Activated naive CD4-positive, alpha-beta T cell treated with anti-CD3 and anti-CD28 coated beads, Interleukin-2, amount 10 ng/mL, durations not matched to agents 7 days and 5 days (primary cell): Measurements from ENCODE around the gene FBXL7.

Experiments
- CTCF ChIA-PET: fragments of 350-600 bp; sonication (Branson Sonifier 250); formaldehyde crosslinking; loops from one replicate; lab custom pipeline; 2021; ENCODE audit warnings: antibody characterized with exemption; lab: Charles Lee
- DNase-seq: peaks from one replicate; pipeline ENCODE4 v3.0.0-alpha.2; 2020
- H3K27ac Mint-ChIP-seq: one replicate; pipeline ENCODE4 v1.8.0; 2021; ENCODE audit warnings: mild to moderate bottlenecking, moderate library complexity, mixed read lengths
- H3K27me3 Mint-ChIP-seq: one replicate; pipeline ENCODE4 v1.8.0; 2021; ENCODE audit warnings: mild to moderate bottlenecking, mixed read lengths
- H3K36me3 Mint-ChIP-seq: one replicate; pipeline ENCODE4 v1.8.0; 2021; ENCODE audit warnings: mixed read lengths
- H3K4me1 Mint-ChIP-seq: one replicate; pipeline ENCODE4 v1.8.0; 2021; ENCODE audit warnings: mixed read lengths
- H3K4me3 Mint-ChIP-seq: one replicate; pipeline ENCODE4 v1.8.0; 2021; ENCODE audit warnings: mild to moderate bottlenecking, moderate library complexity, mixed read lengths
- H3K9me3 Mint-ChIP-seq: one replicate; pipeline ENCODE4 v1.8.0; 2021; ENCODE audit warnings: mixed read lengths

The FBXL7 gene

DNA sequence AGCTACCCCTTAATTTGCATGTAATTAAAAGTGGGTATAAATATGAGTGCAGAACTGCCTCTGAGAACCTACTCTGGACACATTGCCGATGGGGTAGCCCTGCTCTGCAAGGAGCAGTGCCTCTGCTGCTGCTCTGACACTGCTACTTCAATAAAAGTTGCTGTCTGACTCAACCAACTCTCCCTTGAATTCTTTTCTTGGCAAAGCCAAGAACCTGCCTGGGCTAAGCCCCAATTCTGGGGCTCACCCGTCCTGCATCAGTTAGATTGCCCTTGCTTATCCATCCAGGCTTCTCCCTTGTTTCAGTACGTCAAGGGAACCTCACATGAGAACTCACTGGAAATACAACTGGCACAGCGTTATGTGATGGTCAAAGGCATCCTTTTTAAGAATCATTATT, 44.1 kb downstream of the FBXL7 start:
- Mint-ChIP-seq H3K36me3 (no peaks in the 10 kb centered on the region), H3K27me3 (no peaks in the 10 kb centered on the region), H3K27ac (no peak overlapping the region), H3K4me3 (no peak overlapping the region), H3K9me3 (peaks cover 2% of the 10 kb centered on the region), H3K4me1 (no peaks in the 10 kb centered on the region)
- CTCF ChIA-PET: no interaction called here
- no peak for DNase-seq

DNA sequence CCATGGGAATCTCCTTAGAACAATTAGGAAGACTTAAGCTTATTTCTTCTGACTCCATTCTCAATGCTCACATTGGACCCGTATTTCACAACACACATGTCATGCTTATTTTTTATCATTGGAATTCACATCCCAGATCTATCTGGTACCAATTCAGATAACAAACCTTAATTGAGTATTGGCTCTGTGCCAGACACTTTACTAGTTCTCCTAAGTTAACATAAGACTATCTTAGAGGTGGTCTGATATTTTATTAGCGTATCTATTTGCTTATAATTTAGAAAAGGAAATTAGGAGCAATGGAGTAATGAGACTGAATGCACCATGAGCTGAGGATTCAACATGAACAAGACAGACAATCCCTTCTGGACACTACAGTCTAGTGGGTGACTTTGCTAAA, 45.1 kb downstream of the FBXL7 start:
- Mint-ChIP-seq H3K9me3 (peaks cover 2% of the 10 kb centered on the region), H3K4me1 (no peaks in the 10 kb centered on the region), H3K27me3 (no peaks in the 10 kb centered on the region), H3K27ac (no peak overlapping the region), H3K4me3 (no peak overlapping the region), H3K36me3 (no peaks in the 10 kb centered on the region)
- no peak for DNase-seq
- CTCF ChIA-PET: no interaction called here

DNA sequence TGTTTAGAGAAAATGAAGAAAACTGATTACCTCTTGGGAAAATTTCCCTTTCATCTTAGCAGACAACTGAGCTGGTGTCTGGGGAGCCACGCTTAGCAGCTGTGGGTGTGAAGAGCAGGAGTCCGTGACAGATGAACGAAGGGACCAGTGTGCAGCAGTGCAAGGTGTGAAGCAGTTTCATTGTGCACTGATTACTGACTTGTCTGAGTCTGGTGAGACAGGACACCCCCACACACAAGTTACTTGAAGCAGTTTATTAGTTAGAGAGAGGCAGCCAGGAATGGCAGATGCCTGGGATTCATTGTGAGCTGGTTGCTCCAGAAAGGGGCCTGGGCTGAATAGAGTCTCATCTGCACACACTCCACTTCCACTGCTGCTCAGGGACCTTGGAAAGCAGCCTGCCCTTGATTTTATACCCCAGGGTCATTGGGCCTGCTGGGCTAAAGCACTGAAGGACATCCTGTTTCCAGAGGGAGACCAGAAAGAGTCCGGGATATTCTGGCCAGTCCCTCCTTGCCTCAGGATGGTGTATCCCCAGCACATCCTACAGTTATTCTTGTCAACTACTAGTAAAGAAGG, 47.4 kb downstream of the FBXL7 start:
- H3K27ac Mint-ChIP-seq: no peak overlapping the region
- H3K27me3 Mint-ChIP-seq: no peaks in the 10 kb centered on the region
- H3K4me3 Mint-ChIP-seq: no peak overlapping the region

DNA sequence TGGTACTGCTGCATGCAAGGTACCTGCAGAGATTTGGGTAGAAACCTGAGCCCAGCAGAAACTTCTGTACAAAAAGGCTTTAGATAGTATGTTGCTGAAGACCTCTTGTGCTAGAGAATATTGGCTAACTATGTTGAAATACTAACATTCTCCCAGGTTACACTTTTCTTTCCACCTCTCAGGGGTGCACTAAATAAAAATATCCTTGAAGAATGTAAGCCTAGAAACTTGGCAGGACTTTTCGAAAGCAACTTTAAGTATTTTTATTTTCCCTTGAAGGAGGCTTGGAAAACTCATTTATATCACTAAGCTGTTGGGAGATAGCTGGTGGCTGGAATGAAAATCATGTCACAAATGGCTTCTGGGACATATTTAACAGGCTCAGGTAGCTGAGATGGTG, 50.0 kb downstream of the FBXL7 start:
- Mint-ChIP-seq H3K27ac (no peak overlapping the region), H3K36me3 (no peaks in the 10 kb centered on the region), H3K27me3 (no peaks in the 10 kb centered on the region), H3K4me1 (no peaks in the 10 kb centered on the region), H3K9me3 (peaks cover 4% of the 10 kb centered on the region), H3K4me3 (no peak overlapping the region)
- CTCF ChIA-PET: no interaction called here
- no peak for DNase-seq

More for the DNA sequence above, 47.4 kb downstream of the FBXL7 start:
- no peaks in the 10 kb centered on the region for H3K4me1 Mint-ChIP-seq
- DNase-seq: no peak
- peaks cover 4% of the 10 kb centered on the region for H3K9me3 Mint-ChIP-seq
- CTCF ChIA-PET: no interaction called here
- no peaks in the 10 kb centered on the region for H3K36me3 Mint-ChIP-seq

DNA sequence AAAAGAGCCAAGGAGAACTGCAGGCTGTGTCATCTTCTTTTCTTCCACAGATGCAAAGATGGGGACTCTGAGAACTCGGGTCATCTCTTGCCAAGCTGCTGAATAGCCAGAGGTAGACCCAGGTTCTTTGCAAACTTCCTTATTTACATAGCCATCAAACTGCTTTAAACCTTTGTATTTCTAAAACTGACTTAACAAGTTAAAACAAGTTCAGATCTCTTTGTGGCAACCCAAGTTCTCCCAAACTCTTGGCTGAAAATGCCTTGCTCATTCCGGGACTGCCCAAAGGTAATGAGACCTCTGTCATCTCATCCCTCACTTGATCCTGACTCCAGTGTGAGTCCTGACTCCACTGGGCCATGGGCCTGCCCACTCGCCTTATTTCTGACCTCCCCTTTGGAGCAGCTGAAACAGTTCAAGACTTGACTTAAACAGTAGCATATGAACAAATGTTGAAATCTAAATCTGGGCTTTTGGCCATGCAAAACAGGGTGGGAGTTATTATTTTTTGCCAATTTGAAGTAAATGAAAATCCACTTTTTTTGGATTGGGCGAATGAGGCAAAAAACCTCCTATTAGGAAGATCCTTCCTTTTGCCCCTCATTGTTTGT, 50.6 kb downstream of the FBXL7 start:
- Mint-ChIP-seq H3K9me3 (peaks cover 4% of the 10 kb centered on the region), H3K36me3 (no peaks in the 10 kb centered on the region), H3K27me3 (no peaks in the 10 kb centered on the region), H3K4me3 (no peak overlapping the region), H3K4me1 (no peaks in the 10 kb centered on the region), H3K27ac (no peak overlapping the region)
- DNase-seq: no peak
- CTCF ChIA-PET: no interaction called here

DNA sequence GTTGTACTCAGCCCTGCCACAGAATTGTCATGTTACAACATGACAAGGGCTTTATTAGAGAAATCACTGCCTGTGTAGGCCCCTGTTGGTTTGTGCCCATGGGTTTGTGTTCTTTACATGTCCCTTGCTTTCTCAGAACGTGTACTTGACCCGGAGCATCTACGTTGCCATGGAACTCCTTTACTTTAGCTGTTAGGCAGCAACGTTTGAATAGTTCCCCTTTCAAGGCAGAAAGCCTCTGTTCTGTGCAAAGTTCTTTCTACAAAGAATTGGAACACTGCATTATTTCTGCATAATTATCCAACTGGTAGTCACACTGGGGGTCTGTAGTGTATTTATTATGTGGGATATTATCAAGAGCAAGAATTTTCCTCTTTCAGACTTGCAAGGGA, 51.1 kb downstream of the FBXL7 start:
- no peak overlapping the region for H3K4me3 Mint-ChIP-seq
- no peaks in the 10 kb centered on the region for H3K4me1 Mint-ChIP-seq
- H3K36me3 Mint-ChIP-seq: no peaks in the 10 kb centered on the region
- no peaks in the 10 kb centered on the region for H3K27me3 Mint-ChIP-seq
- no peak for DNase-seq
- H3K9me3 Mint-ChIP-seq: peaks cover 4% of the 10 kb centered on the region
- CTCF ChIA-PET: no interaction called here
- no peak overlapping the region for H3K27ac Mint-ChIP-seq

DNA sequence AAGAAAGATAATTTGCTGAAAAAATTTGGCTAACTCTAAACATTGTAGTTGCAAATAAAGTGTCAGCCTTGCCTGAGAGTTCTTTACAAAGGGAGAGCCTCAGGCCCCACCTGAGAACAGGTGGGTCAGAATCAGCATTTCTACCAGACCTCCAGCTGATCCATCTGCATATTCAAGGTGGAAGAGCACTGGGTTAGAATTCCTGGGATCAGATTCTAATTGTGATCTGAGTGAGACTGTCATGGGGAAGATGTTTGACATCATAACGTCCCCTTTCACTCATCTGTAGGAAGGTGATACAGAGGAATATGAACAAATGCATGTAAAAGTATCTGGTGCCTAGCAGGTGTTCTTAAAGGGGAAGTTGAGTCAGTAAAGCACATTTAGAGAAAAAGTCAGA, 54.6 kb downstream of the FBXL7 start:
- DNase-seq: no peak
- no peaks in the 10 kb centered on the region for H3K27me3 Mint-ChIP-seq
- H3K9me3 Mint-ChIP-seq: peaks cover 5% of the 10 kb centered on the region
- H3K36me3 Mint-ChIP-seq: no peaks in the 10 kb centered on the region
- no peak overlapping the region for H3K4me3 Mint-ChIP-seq
- CTCF ChIA-PET: no interaction called here
- H3K4me1 Mint-ChIP-seq: no peaks in the 10 kb centered on the region
- no peak overlapping the region for H3K27ac Mint-ChIP-seq

- CTCF ChIA-PET: no interaction called here
- no peaks in the 10 kb centered on the region for H3K27me3 Mint-ChIP-seq
- no peak overlapping the region for H3K4me3 Mint-ChIP-seq
Measured at GRCh38 chr5:15555176-15555575, 55.2 kb downstream of the FBXL7 start.

DNA sequence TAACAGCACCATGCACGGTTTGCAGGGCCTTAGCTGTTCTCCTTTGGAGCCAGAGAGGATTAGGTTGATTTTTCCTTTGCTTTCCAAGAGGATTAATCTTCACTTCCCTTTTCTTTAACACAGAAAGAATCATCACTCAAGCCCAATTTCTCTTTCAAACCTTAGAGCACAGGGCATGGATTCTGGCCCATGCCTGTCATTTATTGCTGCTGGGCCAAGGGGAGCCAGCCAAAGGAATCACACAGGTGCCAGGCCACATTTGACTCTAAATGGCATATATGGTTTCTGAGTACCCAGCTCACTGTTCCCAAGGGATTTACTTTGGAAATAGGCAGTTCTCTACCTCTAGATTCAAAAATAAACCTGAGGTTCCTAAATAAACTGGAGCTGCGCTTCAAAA, 58.3 kb downstream of the FBXL7 start:
- CTCF ChIA-PET: no interaction called here
- H3K9me3 Mint-ChIP-seq: peaks cover 2% of the 10 kb centered on the region
- H3K27me3 Mint-ChIP-seq: no peaks in the 10 kb centered on the region
- H3K4me3 Mint-ChIP-seq: no peak overlapping the region
- no peak for DNase-seq
- H3K27ac Mint-ChIP-seq: no peak overlapping the region
- no peaks in the 10 kb centered on the region for H3K4me1 Mint-ChIP-seq
- no peaks in the 10 kb centered on the region for H3K36me3 Mint-ChIP-seq

More at GRCh38 chr5:15555176-15555575, 55.2 kb downstream of the FBXL7 start:
- Mint-ChIP-seq H3K36me3 (no peaks in the 10 kb centered on the region), H3K4me1 (no peaks in the 10 kb centered on the region), H3K27ac (no peak overlapping the region), H3K9me3 (peaks cover 5% of the 10 kb centered on the region)
- no peak for DNase-seq

GRCh38 chr5:15558681-15559080, 58.7 kb downstream of the FBXL7 start:
- H3K27ac Mint-ChIP-seq: no peak overlapping the region
- no peaks in the 10 kb centered on the region for H3K36me3 Mint-ChIP-seq
- no peak for DNase-seq
- peaks cover 2% of the 10 kb centered on the region for H3K9me3 Mint-ChIP-seq
- CTCF ChIA-PET: no interaction called here
- no peaks in the 10 kb centered on the region for H3K27me3 Mint-ChIP-seq
- no peaks in the 10 kb centered on the region for H3K4me1 Mint-ChIP-seq
- no peak overlapping the region for H3K4me3 Mint-ChIP-seq

- peaks cover 2% of the 10 kb centered on the region for H3K9me3 Mint-ChIP-seq
- H3K4me1 Mint-ChIP-seq: no peaks in the 10 kb centered on the region
- H3K27me3 Mint-ChIP-seq: no peaks in the 10 kb centered on the region
- no peak overlapping the region for H3K4me3 Mint-ChIP-seq
- CTCF ChIA-PET: no interaction called here
- no peak overlapping the region for H3K27ac Mint-ChIP-seq
- no peaks in the 10 kb centered on the region for H3K36me3 Mint-ChIP-seq
- DNase-seq: no peak
Measured at GRCh38 chr5:15560421-15560820, 60.4 kb downstream of the FBXL7 start.

- no peak overlapping the region for H3K4me3 Mint-ChIP-seq
- H3K27me3 Mint-ChIP-seq: no peaks in the 10 kb centered on the region
- CTCF ChIA-PET: no interaction called here
- H3K9me3 Mint-ChIP-seq: peaks cover 3% of the 10 kb centered on the region
- no peaks in the 10 kb centered on the region for H3K4me1 Mint-ChIP-seq
- DNase-seq: no peak
- H3K36me3 Mint-ChIP-seq: no peaks in the 10 kb centered on the region
- H3K27ac Mint-ChIP-seq: no peak overlapping the region
Measured at GRCh38 chr5:15564523-15564922, 64.5 kb downstream of the FBXL7 start.

GRCh38 chr5:15564957-15565356, 65.0 kb downstream of the FBXL7 start:
- Mint-ChIP-seq H3K27me3 (no peaks in the 10 kb centered on the region), H3K4me3 (no peak overlapping the region), H3K36me3 (no peaks in the 10 kb centered on the region), H3K27ac (no peak overlapping the region), H3K9me3 (peaks cover 3% of the 10 kb centered on the region), H3K4me1 (no peaks in the 10 kb centered on the region)
- no peak for DNase-seq
- CTCF ChIA-PET: no interaction called here

- DNase-seq: no peak
- no peaks in the 10 kb centered on the region for H3K4me1 Mint-ChIP-seq
- H3K4me3 Mint-ChIP-seq: no peak overlapping the region
- no peaks in the 10 kb centered on the region for H3K27me3 Mint-ChIP-seq
- CTCF ChIA-PET: no interaction called here
- no peak overlapping the region for H3K27ac Mint-ChIP-seq
- peaks cover 3% of the 10 kb centered on the region for H3K9me3 Mint-ChIP-seq
- no peaks in the 10 kb centered on the region for H3K36me3 Mint-ChIP-seq
Measured at GRCh38 chr5:15566306-15566705, 66.3 kb downstream of the FBXL7 start.

DNA sequence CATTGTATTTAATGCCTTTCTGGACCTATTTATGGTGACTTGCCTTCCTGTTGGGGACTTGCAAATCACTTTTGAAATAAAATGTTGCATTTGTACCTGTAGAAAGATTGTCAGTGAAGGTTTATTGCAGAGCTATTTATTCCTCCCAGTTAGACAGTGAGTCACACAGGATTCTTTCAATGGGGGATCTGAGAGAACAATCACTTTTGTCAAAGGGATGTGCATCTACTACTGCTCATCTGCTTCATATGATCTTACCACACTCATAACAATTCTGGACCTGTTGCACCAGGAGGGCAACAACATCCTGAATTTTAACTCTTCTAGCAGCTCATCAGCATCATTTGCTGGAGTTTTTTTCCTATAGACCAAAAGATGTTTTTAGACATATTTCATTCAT, 66.8 kb downstream of the FBXL7 start:
- H3K27ac Mint-ChIP-seq: no peak overlapping the region
- H3K36me3 Mint-ChIP-seq: no peaks in the 10 kb centered on the region
- no peaks in the 10 kb centered on the region for H3K27me3 Mint-ChIP-seq
- peaks cover 3% of the 10 kb centered on the region for H3K9me3 Mint-ChIP-seq
- H3K4me3 Mint-ChIP-seq: no peak overlapping the region
- CTCF ChIA-PET: no interaction called here
- no peak for DNase-seq
- no peaks in the 10 kb centered on the region for H3K4me1 Mint-ChIP-seq
